ENCODE results near the gene ERCC6L.
A peak's percentile ranks its signal among the peaks of the same experiment; 100 is the strongest.

The ERCC6L gene, protein sequence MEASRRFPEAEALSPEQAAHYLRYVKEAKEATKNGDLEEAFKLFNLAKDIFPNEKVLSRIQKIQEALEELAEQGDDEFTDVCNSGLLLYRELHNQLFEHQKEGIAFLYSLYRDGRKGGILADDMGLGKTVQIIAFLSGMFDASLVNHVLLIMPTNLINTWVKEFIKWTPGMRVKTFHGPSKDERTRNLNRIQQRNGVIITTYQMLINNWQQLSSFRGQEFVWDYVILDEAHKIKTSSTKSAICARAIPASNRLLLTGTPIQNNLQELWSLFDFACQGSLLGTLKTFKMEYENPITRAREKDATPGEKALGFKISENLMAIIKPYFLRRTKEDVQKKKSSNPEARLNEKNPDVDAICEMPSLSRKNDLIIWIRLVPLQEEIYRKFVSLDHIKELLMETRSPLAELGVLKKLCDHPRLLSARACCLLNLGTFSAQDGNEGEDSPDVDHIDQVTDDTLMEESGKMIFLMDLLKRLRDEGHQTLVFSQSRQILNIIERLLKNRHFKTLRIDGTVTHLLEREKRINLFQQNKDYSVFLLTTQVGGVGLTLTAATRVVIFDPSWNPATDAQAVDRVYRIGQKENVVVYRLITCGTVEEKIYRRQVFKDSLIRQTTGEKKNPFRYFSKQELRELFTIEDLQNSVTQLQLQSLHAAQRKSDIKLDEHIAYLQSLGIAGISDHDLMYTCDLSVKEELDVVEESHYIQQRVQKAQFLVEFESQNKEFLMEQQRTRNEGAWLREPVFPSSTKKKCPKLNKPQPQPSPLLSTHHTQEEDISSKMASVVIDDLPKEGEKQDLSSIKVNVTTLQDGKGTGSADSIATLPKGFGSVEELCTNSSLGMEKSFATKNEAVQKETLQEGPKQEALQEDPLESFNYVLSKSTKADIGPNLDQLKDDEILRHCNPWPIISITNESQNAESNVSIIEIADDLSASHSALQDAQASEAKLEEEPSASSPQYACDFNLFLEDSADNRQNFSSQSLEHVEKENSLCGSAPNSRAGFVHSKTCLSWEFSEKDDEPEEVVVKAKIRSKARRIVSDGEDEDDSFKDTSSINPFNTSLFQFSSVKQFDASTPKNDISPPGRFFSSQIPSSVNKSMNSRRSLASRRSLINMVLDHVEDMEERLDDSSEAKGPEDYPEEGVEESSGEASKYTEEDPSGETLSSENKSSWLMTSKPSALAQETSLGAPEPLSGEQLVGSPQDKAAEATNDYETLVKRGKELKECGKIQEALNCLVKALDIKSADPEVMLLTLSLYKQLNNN

DNA sequence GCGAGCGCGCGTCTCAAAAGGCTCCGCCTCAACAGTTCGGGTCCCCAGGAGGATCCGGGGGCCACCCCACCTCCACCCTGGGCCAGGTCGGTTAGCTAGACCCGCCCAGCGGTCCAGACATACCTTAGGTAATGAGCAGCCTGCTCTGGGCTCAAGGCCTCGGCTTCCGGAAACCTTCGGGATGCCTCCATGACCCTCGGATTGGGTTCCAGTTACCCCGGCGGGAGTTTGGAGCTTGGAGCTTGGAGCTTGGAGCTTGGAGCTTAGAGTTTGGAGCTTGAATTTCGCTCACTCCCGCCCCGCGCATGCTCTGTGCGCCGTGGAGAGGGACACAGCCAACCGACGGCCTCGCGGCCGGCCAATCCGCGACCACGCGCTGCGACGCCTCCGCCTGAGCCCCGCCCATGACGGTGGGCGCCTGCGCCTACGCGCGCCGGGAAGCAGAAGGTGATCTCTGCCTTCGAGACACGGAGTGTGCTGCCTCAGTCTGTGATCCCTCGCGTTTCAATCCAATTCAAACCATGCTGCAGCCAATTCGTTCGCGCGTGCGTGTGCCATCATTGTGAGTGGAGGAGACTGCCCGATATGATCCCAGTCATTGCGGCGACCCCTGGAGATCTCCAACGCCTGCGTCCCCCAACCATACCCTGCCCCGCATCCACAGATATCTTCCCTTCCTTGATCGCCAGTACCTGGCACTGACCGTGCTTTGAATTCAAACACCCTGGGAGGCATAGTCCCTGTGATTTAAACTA is at the start of gene ERCC6L:
Gene ERCC6L, minus strand, starts transcription at position 307 of the 755 bp plus-strand sequence. Its CDS starts 116 bp downstream, at position 191.
- DNase-seq (ENCODE audit: low read depth in 2 of 2) = peak; percentile 55

DNA sequence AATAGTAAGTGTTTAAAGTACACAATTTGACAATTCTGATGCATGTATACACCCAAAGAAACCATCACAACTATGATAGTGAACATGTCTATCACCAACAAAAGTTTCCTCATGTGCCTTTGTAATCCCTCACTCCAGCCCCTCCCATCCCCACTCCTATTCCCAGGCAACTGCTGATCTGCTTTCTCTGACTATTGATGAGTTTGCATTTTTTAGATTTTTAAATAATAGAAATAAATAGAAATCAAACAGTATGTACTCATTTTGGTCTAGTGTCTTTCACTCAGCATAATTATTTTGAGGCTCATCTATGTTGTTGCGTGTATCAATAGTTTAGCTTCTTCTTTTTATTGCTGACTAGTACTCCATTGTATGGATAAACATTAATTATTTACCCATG is 43.5 kb upstream of the ERCC6L start:
- DNase-seq (ENCODE audit: low read depth in 2 of 2) = no peak

DNA sequence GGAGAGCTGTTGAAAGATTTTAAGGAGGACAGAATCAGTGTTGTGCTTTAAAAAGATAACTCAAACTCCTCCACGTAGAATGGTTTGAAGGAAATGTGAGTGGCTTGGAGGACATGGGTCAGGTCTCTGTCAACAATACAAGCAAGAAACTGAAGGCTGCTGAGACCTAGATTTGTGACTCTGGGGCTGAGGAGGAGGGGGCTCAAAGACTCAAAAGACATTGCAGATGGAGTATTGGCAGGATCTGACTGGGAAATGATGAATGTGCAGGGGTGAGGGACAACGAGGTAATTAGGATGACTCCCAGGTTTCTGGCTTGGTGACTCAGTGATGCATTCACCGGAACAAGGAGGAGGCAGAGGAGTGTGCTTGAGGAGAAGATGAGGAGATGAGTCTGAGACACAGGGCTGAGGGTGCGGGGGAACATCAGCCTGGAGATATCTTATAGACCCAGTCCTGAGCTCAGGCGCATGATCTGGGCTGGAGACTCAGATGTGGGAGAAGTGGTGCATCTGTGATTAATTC is 41.6 kb upstream of the ERCC6L start:
- DNase-seq (ENCODE audit: low read depth in 2 of 2) = no peak

DNA sequence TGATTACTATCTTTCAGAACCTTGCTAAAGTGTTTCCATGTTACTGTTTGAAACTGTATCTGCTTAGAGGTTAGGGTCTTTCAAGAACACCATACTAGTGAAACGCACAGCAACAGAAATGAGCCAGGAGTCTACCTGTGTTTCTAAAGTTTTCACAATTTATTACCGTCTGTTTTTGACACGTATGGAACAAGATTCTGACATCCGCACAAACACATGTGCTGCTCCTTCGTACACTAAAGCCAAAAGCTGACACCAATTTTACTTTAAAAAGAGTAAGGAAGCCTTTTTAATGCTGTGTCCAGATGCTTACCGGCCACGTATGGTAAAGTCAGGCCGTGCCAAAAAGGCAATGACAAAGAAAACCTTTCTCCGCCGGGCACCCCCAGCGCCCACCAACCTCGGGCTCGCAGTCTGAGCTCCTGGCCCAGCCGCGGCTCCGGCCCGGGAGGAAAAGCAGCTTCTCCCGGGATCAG is 37.7 kb upstream of the ERCC6L start:
- DNase-seq (ENCODE audit: low read depth in 2 of 2) = no peak

DNA sequence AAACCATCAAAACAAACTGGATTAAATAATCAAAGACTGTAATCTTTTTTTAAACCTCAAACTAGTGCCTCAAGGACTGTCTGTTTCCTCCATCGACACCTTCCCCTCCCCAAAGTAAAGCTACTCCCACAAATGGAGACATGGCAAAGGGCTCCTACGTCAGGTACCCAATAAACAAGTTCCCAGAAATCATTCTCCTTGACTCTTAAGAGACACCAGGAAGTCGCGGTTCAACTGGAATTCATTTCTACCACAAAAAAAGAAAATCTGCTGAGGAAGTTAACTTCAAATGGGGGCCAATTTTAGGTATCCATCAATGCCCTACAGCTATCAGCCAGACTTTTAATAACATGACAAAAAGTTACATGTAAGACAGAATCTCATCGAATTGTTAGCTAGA is 35.7 kb upstream of the ERCC6L start:
- no peak for DNase-seq (ENCODE audit: low read depth in 2 of 2)

DNA sequence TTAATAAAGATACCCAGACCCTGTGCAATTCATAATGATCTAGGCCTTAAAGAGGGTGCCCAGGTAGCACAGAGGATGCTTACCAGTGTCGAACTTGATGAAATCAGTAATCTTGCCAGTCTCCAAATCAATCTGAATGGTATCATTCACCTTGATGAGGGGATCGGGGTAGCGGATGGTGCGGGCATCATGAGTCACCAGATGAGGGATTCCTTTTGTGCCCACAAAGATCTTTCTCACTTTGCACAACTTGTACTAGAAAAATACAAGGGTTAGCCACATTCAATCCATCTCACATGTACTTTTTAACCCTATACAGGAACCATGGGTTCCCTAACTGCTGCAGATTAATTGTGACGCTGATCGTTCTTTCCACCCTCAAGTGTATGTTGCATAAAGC is 34.9 kb upstream of the ERCC6L start:
- no peak for DNase-seq (ENCODE audit: low read depth in 2 of 2)

DNA sequence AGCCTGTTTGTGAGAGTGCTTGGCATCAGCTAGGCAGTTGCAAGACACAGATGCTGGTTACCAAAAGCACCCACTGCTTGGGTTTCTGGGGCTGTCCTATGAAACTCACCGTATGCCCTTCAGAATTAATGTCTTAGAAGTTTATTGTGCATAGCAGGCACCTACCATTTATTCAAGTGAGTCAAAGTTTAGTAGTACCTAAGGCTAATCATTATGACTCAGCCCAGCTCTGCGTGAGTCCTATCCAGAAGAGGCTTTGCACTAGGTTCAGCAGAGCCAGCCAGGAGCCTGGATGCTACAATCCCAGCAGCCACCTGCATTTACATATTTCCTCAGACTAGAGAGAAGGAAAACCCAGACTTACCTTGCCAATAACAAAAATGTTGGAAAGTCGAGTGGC is 34.0 kb upstream of the ERCC6L start:
- no peak for DNase-seq (ENCODE audit: low read depth in 2 of 2)

DNA sequence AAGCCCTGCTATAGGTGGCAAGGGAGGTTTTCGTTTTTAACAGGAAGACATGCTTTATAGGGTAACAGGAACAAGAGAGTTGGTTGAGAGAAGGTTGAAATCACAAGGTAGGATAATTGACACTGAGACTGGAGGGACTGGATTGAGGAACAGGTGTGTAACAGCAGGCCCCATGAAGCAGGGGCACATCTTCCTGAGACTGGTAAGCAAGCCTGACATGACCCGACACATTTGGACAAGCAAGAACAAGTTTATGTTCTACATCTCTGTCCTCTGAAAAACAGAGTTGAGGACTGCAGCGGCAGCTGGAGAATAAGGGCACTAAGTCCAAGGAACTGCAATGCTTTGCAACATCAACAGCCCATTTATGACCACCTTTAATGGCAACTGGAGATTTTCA is 33.0 kb upstream of the ERCC6L start:
- DNase-seq (ENCODE audit: low read depth in 2 of 2) = no peak

DNA sequence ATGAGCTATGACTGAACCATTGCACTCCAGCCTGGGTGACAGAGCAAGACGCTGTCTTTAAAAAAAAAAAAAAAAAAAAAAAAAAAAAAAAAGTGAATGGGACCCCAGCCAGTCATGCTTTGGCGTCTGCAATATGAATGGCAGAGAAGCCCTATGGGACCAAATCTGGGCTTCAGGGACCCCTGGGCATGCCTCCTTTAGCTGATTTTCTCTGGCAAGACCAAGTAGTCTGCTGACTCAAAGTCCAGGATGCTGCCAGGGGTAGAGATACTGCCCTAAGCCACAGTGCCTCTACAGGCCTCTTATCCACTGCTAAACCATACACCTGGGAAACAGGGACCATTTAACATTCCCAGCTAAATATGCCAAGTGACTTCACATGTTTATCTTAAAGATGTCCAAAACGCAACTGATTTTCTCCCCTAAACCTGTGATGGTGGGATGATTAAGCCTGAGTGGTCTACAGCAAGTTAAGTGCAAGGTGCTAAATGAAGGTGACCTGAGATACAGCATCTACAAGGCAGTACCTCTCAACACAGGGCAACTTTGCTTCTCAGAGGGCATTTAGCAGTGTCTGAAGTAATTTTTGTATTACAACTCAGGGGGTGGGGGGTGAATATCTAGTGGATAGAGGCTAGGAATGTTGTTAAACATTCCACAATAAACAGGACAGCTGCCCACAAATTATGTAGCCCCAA is 32.4 kb upstream of the ERCC6L start:
- no peak for DNase-seq (ENCODE audit: low read depth in 2 of 2)

DNA sequence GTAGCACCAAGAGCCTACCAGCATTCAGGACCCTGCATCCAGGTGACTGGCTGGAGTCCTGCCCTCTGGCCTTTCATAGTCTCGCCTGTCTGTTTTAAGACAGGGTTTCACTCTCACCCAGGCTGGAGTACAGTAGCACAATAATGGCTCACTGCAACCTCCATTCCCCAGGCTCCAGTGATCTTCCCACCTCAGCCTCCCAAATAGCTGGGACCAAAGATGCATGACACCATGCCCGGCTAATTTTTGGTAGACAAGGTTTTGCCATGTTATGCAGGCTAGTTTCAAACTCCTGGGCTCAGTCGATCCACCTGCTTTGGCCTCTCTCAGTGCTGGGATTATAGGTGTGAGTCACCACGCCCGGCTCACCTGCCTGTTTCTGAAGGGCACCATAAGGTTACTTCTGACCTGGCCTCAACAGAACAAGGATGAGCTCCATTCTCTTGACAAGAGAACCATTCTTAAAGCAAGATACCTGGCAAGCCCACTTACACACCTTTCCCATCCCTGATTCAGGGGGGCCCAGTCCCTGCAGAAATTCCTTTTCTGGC is 31.6 kb upstream of the ERCC6L start:
- no peak for DNase-seq (ENCODE audit: low read depth in 2 of 2)

DNA sequence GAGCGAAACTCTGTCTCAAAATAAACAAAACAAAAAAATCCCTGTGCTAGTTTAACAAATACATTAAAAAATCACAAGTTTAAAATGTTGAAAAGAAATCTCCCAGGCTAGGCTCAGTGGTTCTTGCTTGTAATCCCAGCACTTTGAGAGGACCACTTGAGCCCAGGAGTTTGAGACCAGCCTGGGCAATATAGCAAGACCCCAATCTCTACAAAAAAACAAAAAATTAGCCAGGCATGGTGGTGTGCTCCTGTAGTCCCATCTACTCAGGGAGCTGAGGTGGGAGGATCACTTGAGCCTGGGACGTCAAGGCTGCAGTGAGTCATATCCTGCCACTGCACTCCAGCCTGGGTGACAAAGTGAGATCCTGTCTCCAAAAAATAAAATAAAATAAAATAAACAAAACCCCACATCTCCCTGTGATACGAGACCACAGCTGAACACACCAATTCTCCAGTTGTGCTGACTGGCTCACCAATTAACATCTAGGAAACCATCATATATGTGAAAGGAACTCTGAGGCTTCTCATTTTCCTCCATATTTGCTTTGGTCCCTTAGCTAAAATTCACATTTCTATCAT is 30.9 kb upstream of the ERCC6L start:
- no peak for DNase-seq (ENCODE audit: low read depth in 2 of 2)

DNA sequence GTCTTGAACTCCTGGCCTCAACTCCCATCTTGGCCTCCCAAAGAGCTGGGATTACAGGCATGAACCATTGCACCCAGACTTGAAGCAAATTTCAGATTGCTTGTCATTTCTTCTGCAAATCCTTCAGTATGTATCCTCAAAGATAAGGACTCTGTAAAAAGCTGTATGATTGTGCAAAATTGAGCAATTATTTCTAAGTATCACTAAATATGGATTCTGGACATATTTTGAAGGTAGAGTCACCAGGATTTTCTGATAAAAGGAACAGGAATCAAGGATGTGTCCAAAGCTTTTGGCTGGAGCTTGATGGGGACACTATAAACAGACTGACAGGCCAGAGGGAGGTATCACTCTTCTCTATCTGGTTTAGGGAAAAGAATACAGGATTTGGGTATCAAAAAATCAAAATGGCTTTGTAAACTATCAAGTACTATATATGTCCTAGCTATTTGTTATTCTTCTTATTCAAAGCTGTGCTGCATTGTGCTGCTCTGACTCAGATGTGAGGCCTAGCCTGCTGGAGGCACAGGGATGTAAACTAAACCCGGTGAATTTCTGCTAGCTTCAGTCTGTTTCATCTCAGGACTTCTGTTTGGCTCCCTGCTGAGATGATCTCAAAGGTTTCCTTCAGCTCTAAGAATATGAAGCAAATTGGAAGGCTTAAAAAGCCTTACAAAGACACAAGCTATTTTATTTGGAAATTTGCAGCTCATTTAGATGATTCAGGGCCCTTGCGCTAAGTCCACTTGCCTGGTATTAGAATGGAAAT is 30.0 kb upstream of the ERCC6L start:
- DNase-seq (ENCODE audit: low read depth in 2 of 2) = no peak

DNA sequence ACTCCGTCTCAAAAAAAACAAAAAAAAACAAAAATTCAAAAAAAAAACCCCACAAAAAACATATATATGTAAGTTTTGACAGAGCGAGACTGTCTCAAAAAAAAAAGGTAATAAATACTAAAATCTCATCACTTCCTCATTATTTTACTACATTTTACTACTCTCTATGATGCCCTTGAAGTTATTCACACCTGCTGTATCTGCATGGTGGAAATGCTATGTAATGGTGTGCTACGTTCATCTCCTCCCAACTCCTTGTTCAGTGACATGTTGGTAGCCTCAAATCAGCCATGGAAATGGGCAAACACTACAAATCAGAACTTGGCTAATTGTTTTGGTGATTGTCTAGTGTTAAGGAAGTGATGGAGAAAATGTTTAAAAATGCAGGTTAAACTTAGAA is 26.4 kb upstream of the ERCC6L start:
- DNase-seq (ENCODE audit: low read depth in 2 of 2) = no peak

DNA sequence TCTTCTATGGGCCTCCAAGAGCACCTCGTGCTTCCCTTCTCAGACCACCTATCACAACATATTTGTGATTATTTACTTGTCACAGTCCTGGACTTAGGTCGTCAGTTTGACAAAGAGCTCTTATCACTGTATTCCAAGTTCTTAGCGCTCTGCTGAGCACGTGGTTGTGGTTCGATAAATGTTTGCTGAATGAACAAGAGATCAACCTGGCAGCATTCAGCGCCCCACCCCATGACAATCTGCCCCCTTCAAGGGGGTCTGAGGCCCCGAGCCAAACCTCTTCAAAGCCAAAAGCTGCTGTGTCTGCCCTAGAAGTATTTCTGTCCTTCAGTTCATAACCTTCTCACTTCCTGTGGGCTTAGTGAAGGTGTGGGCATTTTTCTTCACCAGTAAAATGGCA is 23.2 kb upstream of the ERCC6L start:
- DNase-seq (ENCODE audit: low read depth in 2 of 2) = no peak

DNA sequence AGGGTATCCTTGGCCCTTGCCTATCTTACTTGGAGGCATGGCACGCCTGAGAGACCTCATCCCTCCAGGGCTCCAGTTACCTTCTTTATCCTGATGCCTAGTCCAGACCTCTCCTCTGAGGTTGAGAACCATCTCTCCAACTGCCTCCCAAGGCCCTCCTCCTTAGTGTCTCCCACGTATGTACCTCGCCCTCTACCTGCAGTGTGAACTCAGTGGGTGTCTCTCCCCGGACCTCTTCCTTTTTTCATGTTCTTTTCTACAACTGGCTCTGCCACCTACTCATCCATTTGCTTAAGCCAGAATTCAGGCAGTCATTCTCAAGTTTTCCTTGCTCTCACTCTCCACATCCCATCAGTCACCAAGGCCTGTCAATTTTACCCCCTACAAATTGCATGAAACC is 21.6 kb upstream of the ERCC6L start:
- DNase-seq (ENCODE audit: low read depth in 2 of 2) = no peak

DNA sequence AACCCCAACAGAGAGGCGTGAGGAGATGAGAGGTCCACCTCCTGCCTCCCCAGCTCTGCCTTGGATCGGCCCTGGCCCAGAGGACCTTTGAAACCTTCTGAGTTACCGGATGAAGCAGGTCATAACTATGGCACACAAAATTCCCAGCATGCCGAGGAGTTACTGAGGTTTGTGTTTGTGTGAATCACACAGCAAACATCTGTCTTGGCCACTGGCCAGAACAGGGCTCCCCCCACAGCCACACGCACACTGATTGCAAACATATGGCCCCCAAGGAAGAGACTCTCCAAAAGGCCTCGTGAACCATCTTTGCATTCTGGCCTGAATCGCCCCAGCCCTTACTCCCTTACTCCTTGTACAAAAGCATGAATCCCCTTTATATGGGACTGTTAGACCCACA is 19.3 kb upstream of the ERCC6L start:
- no peak for DNase-seq (ENCODE audit: low read depth in 2 of 2)

DNA sequence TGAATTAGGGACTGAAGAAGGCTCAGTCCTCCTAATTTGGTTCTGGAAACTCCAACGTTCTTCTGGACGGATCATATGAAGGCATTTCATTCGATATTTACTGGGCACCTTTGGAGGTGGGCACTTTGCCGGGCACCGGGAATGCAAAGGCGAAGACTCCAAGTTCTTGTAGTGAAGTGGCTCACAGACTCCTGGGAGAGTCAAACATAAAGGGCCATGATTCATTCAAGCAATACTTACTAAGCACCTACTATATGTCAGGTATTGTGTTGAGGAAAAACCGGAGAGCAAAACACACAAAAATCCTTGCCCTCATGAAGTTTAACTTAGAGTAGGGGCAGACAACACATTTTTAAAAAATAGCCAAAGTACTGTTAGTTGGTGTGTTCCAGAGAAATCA is 17.0 kb upstream of the ERCC6L start:
- no peak for DNase-seq (ENCODE audit: low read depth in 2 of 2)

DNA sequence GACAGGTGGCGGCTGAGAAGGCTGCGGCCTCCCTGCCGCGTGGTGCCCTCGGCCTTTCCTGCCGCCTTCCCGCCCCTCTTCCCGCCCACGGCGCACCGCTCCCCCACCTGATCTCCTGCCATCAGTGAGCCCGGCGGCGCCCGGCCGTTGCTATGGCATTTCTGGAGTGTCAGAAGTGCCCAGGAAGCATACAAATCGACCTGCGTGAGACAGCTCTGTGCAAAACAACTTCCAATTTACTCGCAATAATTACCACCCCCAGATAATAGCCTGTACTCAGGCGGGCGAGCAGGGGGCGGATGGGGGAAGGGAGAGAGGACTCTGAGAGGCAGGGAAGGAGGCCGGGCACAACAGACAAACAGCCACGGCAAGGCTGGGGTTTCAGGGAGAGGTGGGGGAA is 16.6 kb upstream of the ERCC6L start:
- DNase-seq (ENCODE audit: low read depth in 2 of 2) = no peak

DNA sequence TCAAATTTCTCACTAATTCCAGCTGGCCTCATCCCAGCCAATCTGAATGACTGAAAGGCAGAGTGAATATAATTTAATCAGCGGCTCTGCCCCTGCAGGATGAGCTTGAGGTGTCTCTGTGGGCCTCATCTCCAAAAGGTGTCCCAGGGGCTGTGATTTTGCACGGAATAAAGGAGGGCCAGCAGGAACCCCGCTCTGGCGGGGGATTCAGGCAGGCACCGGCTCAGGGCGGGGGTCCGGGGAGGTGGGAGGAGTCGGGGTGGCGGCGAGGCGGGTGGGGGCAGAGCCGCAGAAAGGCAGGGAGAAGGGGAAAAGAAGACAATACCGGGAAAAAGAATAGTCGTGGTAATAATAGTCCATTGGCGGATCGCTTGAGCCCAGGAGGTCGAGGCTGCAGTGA is 16.0 kb upstream of the ERCC6L start:
- DNase-seq (ENCODE audit: low read depth in 2 of 2) = no peak

All from stimulated activated CD4-positive, alpha-beta T cell treated with anti-CD3 and anti-CD28 coated beads, Interleukin-1b, Interleukin-23, amount 100 ng/mL, for 1 hour (primary cell).